Measurements from ENCODE around the gene IARS2.

Gene IARS2

GRCh38 chr1:220113136-220113695 is 19.3 kb downstream of the IARS2 start:
- H2AFZ ChIP-seq (ENCODE audit: low read length): no peak overlapping the region
- peak; percentile 58 for DNase-seq

GRCh38 chr1:220119043-220119512 is 25.1 kb downstream of the IARS2 start:
- Histone ChIP-seq H2AFZ (ENCODE audit: low read length) (no peak overlapping the region), H3K4me1 (ENCODE audit: low read length) (no peaks in the 10 kb centered on the region), H3K4me2 (ENCODE audit: low read depth, low read length) (no peak overlapping the region), H3K9me3 (replicated peaks; ENCODE audit: insufficient read depth, low read length) (no peaks in the 10 kb centered on the region), H3K9ac (ENCODE audit: low read length) (no peak overlapping the region), H3K9me2 (replicated peaks; ENCODE audit: insufficient read depth, low read length) (no peaks in the 10 kb centered on the region), H3K79me2 (ENCODE audit: low read length) (no peaks in the 10 kb centered on the region), H4K20me1 (ENCODE audit: insufficient read depth, low read length) (no peaks in the 10 kb centered on the region), H3K4me3 (ENCODE audit: low read length) (no peak overlapping the region), H3F3A (ENCODE audit: insufficient read depth, low read length) (no peaks in the 10 kb centered on the region), H3K36me3 (replicated peaks; ENCODE audit: insufficient read depth, low read length) (peaks cover 9% of the 10 kb centered on the region; the same call in 1 of the 2 replicates), H3K27me3 (replicated peaks; ENCODE audit: insufficient read depth, low read length) (no peaks in the 10 kb centered on the region), H3K27ac (ENCODE audit: low read length) (no peak overlapping the region)
- no peak for DNase-seq
- TF ChIP-seq EZH2phosphoT487 (IDR thresholded peaks at IDR 0.05; ENCODE audit: low read length): no peak

More at GRCh38 chr1:220113136-220113695, 19.3 kb downstream of the IARS2 start:
- no peak for TF ChIP-seq EZH2 (optimal IDR thresholded peaks at IDR 0.05; ENCODE audit: low read depth, low read length)
- no peak for TF ChIP-seq EZH2phosphoT487 (IDR thresholded peaks at IDR 0.05; ENCODE audit: low read length)
- peak; percentile 82 for TF ChIP-seq CTCF (IDR thresholded peaks at IDR 0.05; ENCODE audit: low read length)
- Histone ChIP-seq H3K9ac (ENCODE audit: low read length) (no peak overlapping the region), H3K79me2 (ENCODE audit: low read length) (no peaks in the 10 kb centered on the region), H3K4me1 (ENCODE audit: low read length) (no peaks in the 10 kb centered on the region), H3K9me2 (replicated peaks; ENCODE audit: insufficient read depth, low read length) (no peaks in the 10 kb centered on the region), H3K4me3 (ENCODE audit: low read length) (no peak overlapping the region), H3K27ac (ENCODE audit: low read length) (no peak overlapping the region), H4K20me1 (ENCODE audit: insufficient read depth, low read length) (no peaks in the 10 kb centered on the region), H3K9me3 (replicated peaks; ENCODE audit: insufficient read depth, low read length) (no peaks in the 10 kb centered on the region), H3K27me3 (replicated peaks; ENCODE audit: insufficient read depth, low read length) (no peaks in the 10 kb centered on the region), H3F3A (ENCODE audit: insufficient read depth, low read length) (no peaks in the 10 kb centered on the region), H3K4me2 (ENCODE audit: low read depth, low read length) (no peak overlapping the region), H3K36me3 (replicated peaks; ENCODE audit: insufficient read depth, low read length) (peaks cover 9% of the 10 kb centered on the region; the same call in 1 of the 2 replicates)

GRCh38 chr1:220121791-220122530 is 28.0 kb downstream of the IARS2 start:
- no peaks in the 10 kb centered on the region for H3K27me3 ChIP-seq (replicated peaks; ENCODE audit: insufficient read depth, low read length)
- H3K4me3 ChIP-seq (ENCODE audit: low read length): no peak overlapping the region
- H4K20me1 ChIP-seq (ENCODE audit: insufficient read depth, low read length): no peaks in the 10 kb centered on the region
- no peak overlapping the region for H3K4me2 ChIP-seq (ENCODE audit: low read depth, low read length)
- no peaks in the 10 kb centered on the region for H3K9me2 ChIP-seq (replicated peaks; ENCODE audit: insufficient read depth, low read length)
- H3F3A ChIP-seq (ENCODE audit: insufficient read depth, low read length): no peaks in the 10 kb centered on the region
- no peaks in the 10 kb centered on the region; the same call in 1 of the 2 replicates for H3K36me3 ChIP-seq (replicated peaks; ENCODE audit: insufficient read depth, low read length)
- no peak overlapping the region for H3K27ac ChIP-seq (ENCODE audit: low read length)
- H3K4me1 ChIP-seq (ENCODE audit: low read length): no peaks in the 10 kb centered on the region
- no peak for TF ChIP-seq CTCF (IDR thresholded peaks at IDR 0.05; ENCODE audit: low read length)
- TF ChIP-seq EZH2 (optimal IDR thresholded peaks at IDR 0.05; ENCODE audit: low read depth, low read length): no peak
- TF ChIP-seq EZH2phosphoT487 (IDR thresholded peaks at IDR 0.05; ENCODE audit: low read length): no peak
- no peaks in the 10 kb centered on the region for H3K9me3 ChIP-seq (replicated peaks; ENCODE audit: insufficient read depth, low read length)
- DNase-seq: no peak
- H3K79me2 ChIP-seq (ENCODE audit: low read length): no peaks in the 10 kb centered on the region
- no peak overlapping the region for H2AFZ ChIP-seq (ENCODE audit: low read length)
- H3K9ac ChIP-seq (ENCODE audit: low read length): no peak overlapping the region

GRCh38 chr1:220123066-220123465 is 29.1 kb downstream of the IARS2 start:
- H3K27me3 ChIP-seq (replicated peaks; ENCODE audit: insufficient read depth, low read length): no peaks in the 10 kb centered on the region
- H3K79me2 ChIP-seq (ENCODE audit: low read length): no peaks in the 10 kb centered on the region
- no peaks in the 10 kb centered on the region for H3K36me3 ChIP-seq (replicated peaks; ENCODE audit: insufficient read depth, low read length)
- H3K4me3 ChIP-seq (ENCODE audit: low read length): no peak overlapping the region
- no peak overlapping the region for H3K9ac ChIP-seq (ENCODE audit: low read length)
- H3K27ac ChIP-seq (ENCODE audit: low read length): no peak overlapping the region
- no peaks in the 10 kb centered on the region for H3K9me2 ChIP-seq (replicated peaks; ENCODE audit: insufficient read depth, low read length)
- TF ChIP-seq CTCF (IDR thresholded peaks at IDR 0.05; ENCODE audit: low read length) (no peak), EZH2 (optimal IDR thresholded peaks at IDR 0.05; ENCODE audit: low read depth, low read length) (no peak), EZH2phosphoT487 (IDR thresholded peaks at IDR 0.05; ENCODE audit: low read length) (no peak)
- no peaks in the 10 kb centered on the region for H3F3A ChIP-seq (ENCODE audit: insufficient read depth, low read length)
- H3K4me1 ChIP-seq (ENCODE audit: low read length): no peaks in the 10 kb centered on the region
- no peaks in the 10 kb centered on the region for H3K9me3 ChIP-seq (replicated peaks; ENCODE audit: insufficient read depth, low read length)
- no peak overlapping the region for H2AFZ ChIP-seq (ENCODE audit: low read length)
- H4K20me1 ChIP-seq (ENCODE audit: insufficient read depth, low read length): no peaks in the 10 kb centered on the region
- no peak for DNase-seq
- H3K4me2 ChIP-seq (ENCODE audit: low read depth, low read length): no peak overlapping the region

All from MM.1S (cell line).